PFSK-1 (cell line): ENCODE results near the gene PLSCR2.

Experiments used
- POLR2AphosphoS5 ChIP-seq: IDR thresholded peaks from 2 replicates; pipeline ENCODE4 v1.6.1; 2012; ENCODE audit warnings: low read depth, mild to moderate bottlenecking, control low read depth, low read length, moderate library complexity
- REST ChIP-seq, 2 experiments: IDR thresholded peaks; 2 replicates each; pipeline versions ENCODE4 v1.6.1 to v1.8.0; 2011 to 2012; ENCODE audit warnings: low read depth in 2 of 2, low read length in 2 of 2, control low read depth in 1 of 2, inconsistent platforms in 1 of 2, mild to moderate bottlenecking in 1 of 2, moderate library complexity in 1 of 2; ENCODE audit not compliant: insufficient read depth in 1 of 2
- SIN3A ChIP-seq: IDR thresholded peaks from 2 replicates; pipeline ENCODE4 v1.6.1; 2012; ENCODE audit warnings: mild to moderate bottlenecking, low read length, moderate library complexity, borderline replicate concordance; ENCODE audit not compliant: insufficient read depth
- TAF1 ChIP-seq: IDR thresholded peaks from 2 replicates; pipeline ENCODE4 v1.6.1; 2012; ENCODE audit warnings: low read length, control low read depth, borderline replicate concordance; ENCODE audit not compliant: insufficient read depth

GRCh38 chr3:146390006-146390772 is 79.2 kb downstream of the PLSCR2 start:
- no peak for TF ChIP-seq POLR2AphosphoS5
- no peak for TF ChIP-seq REST (IDR thresholded peaks at IDR 0.05; ENCODE audit: insufficient read depth in 1 of 2, low read depth in 2 of 2, low read length in 2 of 2)
- no peak for TF ChIP-seq TAF1
- TF ChIP-seq SIN3A = no peak
